ES-I3 (cell line): ENCODE data around the gene ATP5F1E.
A peak's percentile ranks its signal among the peaks of the same experiment; 100 is the strongest.
"Not testable (repeated sequence)": the region's sequence is repeated elsewhere in the genome, so short reads cannot be mapped to it uniquely, and the experiment has no call there.

Experiments used
- H3K36me3 ChIP-seq: 2 replicates; pipeline ENCODE4 v1.6.1; 2013; ENCODE audit warnings: mild to moderate bottlenecking, low read length, control low read depth, moderate library complexity; ENCODE audit not compliant: insufficient read depth
- H3K4me1 ChIP-seq: 2 replicates; pipeline ENCODE4 v1.6.1; 2013; ENCODE audit warnings: mild to moderate bottlenecking, control low read depth, low read length; ENCODE audit not compliant: insufficient read depth
- H3K9ac ChIP-seq: 2 replicates; pipeline ENCODE4 v1.6.1; 2013; ENCODE audit warnings: low read depth, mild to moderate bottlenecking, low read length, moderate library complexity
- H3K9me3 ChIP-seq: 2 replicates; pipeline ENCODE4 v1.6.1; 2013; ENCODE audit warnings: mild to moderate bottlenecking, low read length, moderate library complexity; ENCODE audit not compliant: control insufficient read depth, insufficient read depth

Gene ATP5F1E

DNA sequence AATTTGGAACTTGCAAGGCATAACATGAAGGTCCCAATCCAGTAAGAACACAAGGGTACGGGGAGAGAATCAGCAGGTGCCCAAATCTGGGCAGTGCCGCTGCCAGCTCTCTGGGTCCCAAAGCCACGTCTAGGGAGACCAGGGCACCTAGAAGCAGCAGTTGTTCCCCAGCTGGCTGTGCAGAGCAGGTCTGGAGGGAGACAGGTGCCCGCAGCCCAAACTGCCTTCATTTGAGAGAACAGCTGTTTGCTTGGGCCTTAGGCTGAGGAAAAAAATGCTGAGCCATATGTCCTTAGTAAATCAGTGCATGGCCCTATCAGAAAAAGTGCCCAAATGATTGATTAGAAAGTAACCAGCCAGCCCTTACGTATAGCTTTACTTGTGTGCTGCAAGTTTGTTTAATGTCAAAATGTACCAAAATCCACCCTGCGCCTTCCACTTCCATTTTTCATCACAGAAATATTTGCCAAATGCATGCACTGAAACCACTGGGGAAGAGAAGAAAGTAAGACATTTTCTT, 19.6 kb upstream of the ATP5F1E start:
- no peaks in the 10 kb centered on the region for H3K36me3 ChIP-seq
- H3K4me1 ChIP-seq, result no peaks in the 10 kb centered on the region
- H3K9me3 ChIP-seq, result no peaks in the 10 kb centered on the region
- no peak overlapping the region for H3K9ac ChIP-seq

DNA sequence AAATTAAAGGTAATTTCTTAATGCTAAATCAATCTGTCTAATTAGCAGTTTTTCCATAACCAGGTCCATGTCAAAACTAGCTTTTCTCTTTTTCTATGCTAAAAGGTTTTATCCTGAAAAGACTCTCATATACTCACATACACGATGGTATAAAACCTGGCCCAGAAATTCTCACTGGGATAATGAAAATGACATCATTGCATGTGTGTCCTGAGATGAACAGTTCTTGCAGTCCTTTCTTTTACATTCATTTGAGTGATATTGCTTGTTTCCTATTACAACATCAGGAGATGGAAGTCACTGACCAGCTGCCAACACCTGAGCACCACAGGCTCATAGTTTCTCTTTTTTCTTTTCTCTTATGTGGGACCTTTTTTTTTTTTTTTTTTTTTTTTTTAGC, 18.3 kb upstream of the ATP5F1E start:
- H3K36me3 ChIP-seq, result no peaks in the 10 kb centered on the region
- H3K4me1 ChIP-seq, result no peaks in the 10 kb centered on the region
- no peaks in the 10 kb centered on the region for H3K9me3 ChIP-seq
- H3K9ac ChIP-seq, result no peak overlapping the region

DNA sequence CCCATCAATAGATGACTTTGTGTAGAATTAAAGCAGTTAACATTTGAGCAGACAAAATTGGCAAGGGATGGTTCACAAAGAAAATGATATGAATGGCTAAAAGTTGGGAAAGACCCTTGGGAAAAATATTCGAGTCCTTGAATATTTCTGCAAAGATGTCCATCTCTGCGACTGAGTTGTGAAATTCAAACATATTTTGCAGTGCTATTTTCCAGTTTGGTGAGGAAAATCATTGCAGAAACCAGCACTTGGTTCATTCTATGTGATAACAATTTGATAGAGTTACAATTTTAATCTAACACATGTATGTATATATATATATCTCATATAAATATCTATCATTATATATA, 16.5 kb upstream of the ATP5F1E start:
- H3K36me3 ChIP-seq, result no peaks in the 10 kb centered on the region
- H3K9ac ChIP-seq, result no peak overlapping the region
- H3K9me3 ChIP-seq, result no peaks in the 10 kb centered on the region
- no peaks in the 10 kb centered on the region for H3K4me1 ChIP-seq

DNA sequence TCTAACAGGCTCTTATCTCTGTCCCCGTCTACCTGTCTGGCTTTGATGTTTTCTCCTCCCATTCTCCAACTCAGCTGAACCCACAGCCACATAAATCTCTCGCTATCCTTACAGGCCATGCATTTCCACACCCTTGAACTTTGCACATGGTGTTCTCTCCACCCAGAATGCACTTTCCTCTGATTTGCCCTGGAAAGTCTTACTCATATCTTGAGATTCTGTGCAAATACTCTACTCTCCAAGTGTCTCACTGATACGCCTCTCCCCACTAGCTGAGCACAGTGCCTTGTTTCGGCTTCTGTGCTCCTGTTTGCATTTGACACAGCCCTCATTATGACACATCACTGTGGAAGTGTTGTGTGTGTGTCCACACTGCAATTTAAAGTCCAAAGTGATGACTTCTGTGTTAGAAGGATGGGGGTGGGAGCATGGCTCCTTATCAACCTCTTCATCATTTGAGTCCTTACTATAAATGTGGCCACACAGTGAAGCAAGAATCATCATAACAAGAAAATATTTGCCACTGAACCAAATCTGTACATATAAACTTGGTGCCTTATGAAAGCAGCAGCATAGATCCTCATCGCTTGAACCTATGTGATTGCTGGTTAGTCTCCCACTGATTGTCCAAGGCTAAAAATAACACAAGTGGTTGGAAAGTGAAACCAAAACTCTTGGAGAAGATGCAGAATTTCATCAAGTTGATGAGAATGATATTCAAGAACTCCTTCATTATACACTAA, 16.0 kb upstream of the ATP5F1E start:
- H3K9me3 ChIP-seq, result no peaks in the 10 kb centered on the region
- no peaks in the 10 kb centered on the region for H3K36me3 ChIP-seq
- no peaks in the 10 kb centered on the region for H3K4me1 ChIP-seq
- no peak overlapping the region for H3K9ac ChIP-seq

DNA sequence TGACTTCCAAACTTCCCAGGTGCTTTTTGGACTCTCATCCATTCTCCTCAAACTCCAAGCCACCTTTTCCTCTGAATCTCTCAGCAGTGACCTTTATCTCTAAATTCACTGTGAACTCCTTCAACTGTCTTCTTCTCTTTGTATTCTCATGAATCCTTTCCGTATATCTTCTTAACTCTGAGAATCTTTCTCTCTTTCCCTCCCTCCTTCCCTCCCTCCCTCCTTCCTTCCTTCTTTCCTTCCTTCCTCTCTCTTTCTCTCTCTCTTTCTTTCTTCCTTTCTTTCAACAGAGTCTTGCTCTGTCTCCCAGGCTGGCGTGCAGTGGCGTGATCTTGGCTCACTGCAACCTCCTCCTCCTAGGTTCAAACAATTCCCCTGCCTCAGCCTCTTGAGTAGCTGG, 14.7 kb upstream of the ATP5F1E start:
- H3K4me1 ChIP-seq, result no peaks in the 10 kb centered on the region
- no peaks in the 10 kb centered on the region for H3K36me3 ChIP-seq
- no peak overlapping the region for H3K9ac ChIP-seq
- no peaks in the 10 kb centered on the region for H3K9me3 ChIP-seq

DNA sequence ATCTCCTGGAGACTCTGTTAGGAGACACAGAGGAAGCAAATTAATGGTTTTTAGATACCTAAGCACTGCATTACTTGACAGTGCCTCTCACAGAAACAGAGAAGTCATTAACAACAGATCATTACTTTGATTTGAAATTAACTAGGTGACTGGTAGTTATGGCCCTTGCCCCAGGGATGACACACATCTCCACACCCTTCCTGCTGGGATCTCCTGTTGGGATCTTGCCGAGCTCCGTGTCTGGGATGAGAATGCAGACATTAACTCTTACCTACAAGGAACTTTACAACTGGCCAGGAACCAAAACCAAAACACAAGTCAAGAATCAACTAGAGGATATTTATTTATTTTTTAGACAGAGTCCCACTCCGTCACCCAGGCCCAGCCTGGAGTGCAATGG, 12.7 kb upstream of the ATP5F1E start:
- Histone ChIP-seq H3K36me3 (no peaks in the 10 kb centered on the region), H3K4me1 (no peaks in the 10 kb centered on the region), H3K9me3 (no peaks in the 10 kb centered on the region), H3K9ac (no peak overlapping the region)

DNA sequence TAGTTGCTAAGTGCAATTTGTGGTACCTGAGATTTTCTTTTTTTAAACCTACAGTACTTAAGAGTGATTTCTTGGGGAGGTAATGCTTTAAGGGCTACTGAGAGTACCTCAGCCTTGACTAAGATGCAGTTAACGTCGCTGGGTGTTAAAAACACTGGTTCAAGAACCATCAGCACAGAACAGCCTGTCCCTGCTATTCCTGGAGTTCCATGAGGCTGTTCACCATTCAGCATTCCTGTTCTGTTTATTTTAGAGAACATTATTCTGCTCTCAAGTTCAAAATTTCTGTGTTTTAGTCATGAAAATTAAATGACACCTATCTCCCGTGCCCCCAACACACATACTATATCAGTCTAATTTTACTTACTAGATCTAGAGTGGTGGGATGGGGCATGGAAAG, 12.2 kb upstream of the ATP5F1E start:
- Histone ChIP-seq H3K36me3 (no peaks in the 10 kb centered on the region), H3K9me3 (no peaks in the 10 kb centered on the region), H3K4me1 (no peaks in the 10 kb centered on the region), H3K9ac (no peak overlapping the region)

DNA sequence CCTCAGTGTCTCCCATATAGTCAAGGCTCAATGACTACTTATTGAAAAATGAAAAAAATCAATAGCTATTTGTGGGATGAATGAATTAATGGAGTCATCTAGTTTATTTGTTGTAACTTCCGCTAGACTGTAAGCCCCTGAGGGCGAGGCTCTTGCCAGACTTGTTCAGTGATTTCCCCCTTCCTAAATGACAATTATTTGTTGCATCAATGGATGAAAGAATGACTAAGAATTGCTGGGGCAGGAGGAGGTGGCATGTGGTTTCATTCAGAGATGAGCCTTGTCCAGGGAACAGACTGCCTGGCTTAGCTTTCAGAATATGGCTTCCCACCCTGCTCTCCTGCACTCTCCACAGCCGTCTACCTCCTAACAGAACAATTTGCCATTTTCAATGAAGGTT, 11.6 kb upstream of the ATP5F1E start:
- no peaks in the 10 kb centered on the region for H3K36me3 ChIP-seq
- H3K9me3 ChIP-seq, result no peaks in the 10 kb centered on the region
- H3K9ac ChIP-seq, result no peak overlapping the region
- no peaks in the 10 kb centered on the region for H3K4me1 ChIP-seq

DNA sequence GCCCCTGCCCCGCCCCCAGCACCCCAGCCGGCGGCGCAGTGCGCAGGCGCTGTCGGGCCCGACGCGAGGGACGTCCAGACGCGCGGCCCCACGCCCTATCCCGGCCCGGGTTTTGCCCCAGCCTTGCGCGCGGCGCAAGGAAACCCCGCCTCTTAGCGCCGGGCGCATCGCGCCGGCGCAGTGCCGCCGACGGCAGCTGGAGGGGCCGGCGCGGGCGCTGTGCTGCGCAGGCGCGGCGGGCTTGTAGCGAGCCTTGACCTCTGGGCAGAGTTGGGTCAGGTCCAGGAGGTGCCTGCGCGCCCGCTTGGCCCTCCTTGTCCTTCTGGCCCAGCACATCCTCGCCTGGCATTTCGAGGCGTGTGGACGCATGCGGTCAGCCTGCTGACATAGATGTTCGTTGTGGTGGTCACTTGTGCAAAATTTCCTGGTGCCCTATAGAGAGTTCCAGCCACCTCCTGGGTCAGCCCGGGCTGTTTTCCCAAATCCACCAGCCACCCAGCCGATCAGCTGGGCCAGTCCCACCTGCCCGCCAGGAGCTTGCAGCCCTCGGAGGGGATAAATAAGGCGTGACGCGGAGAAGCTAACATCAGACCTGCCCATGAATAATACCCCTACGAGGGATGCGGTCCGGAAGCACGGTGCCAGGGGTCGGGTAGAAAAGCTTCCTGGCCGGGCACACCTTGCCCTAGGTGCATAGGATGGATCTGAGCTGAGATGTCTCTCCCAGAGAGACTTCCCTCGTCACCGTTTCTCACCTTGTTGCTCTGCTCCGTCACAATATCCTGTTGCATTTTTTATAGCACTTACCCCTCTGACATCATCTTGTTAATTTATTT, 10.9 kb upstream of the ATP5F1E start:
- H3K9ac ChIP-seq, result peak overlapping the region; percentile 57; the same call in 1 of the 2 replicates
- H3K4me1 ChIP-seq, result no peaks in the 10 kb centered on the region
- no peaks in the 10 kb centered on the region for H3K9me3 ChIP-seq
- H3K36me3 ChIP-seq, result no peaks in the 10 kb centered on the region; the same call in 1 of the 2 replicates

DNA sequence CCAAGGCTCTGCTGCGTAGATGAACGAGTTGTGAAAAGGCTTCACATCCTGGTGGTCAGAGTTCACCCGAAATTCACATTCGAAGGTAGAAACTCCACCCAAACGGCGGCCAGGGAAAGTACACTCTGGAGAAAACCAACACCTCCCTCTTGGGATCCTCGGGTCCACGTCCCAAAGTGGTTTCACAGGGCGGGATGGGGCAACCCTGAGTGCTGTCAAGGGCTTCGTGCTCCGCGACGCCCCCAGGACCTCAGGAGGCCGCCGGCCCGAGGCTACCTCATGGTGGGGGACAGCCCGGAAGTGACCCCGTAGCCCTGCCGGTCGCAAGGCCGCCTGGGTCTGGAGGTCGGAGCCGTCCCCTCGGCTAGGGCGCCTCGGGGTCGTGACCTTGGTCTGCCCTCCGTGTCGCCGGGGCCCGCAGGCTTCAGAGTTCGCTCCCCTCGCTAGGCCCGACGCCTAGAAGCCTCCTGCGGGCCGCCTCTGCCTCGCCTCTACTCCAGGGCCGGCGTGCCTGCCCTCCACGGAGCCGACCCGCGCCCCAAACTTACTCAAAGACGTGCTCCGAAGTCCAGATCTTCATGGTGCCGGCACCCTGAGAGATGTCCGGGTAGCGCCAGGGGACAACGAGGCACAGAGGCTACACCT, 10.1 kb upstream of the ATP5F1E start, which contains the start of gene PRELID3B:
Gene PRELID3B (minus strand): TSS at position 636 of the 645 bp plus-strand sequence. CDS start 56 bp downstream, at position 580.
- H3K36me3 ChIP-seq, result no peaks in the 10 kb centered on the region; the same call in 1 of the 2 replicates
- peak within 1 kb of the TSS; percentile 57 for H3K9ac ChIP-seq
- no peaks in the 10 kb centered on the region for H3K9me3 ChIP-seq
- no peaks in the 10 kb centered on the region for H3K4me1 ChIP-seq

DNA sequence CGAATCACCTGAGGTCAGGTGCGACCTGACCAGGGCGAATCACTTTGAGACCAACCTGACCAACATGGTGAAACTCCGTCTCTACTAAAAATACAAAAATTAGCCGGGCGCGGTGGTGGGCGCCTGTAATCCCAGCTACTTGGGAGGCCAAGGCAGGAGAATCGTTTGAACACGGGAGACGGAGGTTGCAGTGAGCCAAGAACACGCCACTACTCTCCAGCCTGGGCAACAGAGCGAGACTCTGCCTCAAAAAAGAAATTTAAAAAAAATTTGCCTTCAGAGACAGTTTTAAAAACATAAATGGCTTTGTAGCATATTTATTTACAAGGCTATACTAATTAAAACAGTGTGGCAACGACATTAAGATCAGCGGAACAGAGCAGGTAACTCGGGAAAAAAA, 9.4 kb upstream of the ATP5F1E start:
- H3K4me1 ChIP-seq, H3K36me3 ChIP-seq, H3K9me3 ChIP-seq: not testable (repeated sequence)
- H3K9ac ChIP-seq, result peak overlapping the region; percentile 57; the same call in 1 of the 2 replicates

DNA sequence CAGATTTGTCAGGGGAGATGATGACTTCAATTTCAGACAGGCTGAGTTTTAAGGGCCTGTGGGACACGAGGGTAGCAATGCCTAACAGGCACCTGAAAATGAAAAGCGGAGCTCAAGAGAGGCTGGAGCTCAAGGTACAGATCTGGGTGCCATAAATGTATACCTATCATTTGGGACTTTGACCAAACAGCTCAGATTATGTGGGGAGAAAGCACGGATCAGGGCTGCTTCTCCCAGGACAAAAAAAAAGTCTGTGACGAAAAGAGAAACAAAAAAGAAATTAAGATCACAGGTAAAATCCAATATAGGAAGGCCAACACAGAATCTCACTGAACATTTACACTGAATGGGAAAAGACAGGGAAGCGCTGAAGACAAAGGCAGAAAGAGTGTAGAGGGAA, 8.5 kb upstream of the ATP5F1E start:
- H3K4me1 ChIP-seq, result no peaks in the 10 kb centered on the region
- no peak overlapping the region for H3K9ac ChIP-seq
- no peaks in the 10 kb centered on the region; the same call in 1 of the 2 replicates for H3K36me3 ChIP-seq
- no peaks in the 10 kb centered on the region for H3K9me3 ChIP-seq

DNA sequence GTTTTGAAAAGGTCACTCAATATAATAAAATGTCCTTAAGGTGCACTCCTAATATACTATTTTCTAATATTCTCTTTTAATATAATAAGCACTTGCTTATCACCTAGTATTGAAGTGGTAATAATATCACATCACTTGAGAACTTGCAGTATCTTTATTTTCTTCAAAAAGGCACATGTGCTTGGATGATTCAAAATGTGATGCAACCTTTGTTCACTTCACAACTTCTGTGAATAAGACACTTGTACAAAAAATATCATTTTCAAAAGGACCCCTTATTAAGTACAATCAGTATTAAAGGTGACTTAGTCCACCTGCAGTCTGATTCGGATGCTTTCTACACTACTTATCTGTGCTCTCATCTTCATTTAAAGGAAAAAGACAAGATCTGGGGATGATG, 7.1 kb upstream of the ATP5F1E start:
- Histone ChIP-seq H3K36me3 (no peaks in the 10 kb centered on the region; the same call in 1 of the 2 replicates), H3K9me3 (no peaks in the 10 kb centered on the region), H3K4me1 (no peaks in the 10 kb centered on the region), H3K9ac (no peak overlapping the region)

DNA sequence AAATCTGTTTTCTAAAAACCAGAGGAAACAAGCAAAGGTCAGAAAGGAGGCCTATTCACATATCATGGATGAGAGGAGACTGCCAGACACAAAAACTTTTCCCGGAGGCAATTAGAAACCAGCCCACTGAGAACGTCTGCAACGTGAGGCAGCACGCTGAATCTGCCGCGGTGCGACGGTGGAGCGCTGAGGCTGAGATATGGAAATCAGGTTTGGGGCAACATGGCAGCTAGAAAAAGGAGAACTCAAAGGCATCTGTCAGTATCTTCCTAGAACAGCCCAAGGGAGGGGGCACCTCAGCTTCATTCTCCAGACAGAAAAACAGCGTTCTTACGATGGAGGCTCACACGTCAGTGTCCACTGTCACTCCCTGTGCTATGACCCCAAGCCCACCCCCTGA, 5.3 kb upstream of the ATP5F1E start:
- no peaks in the 10 kb centered on the region for H3K4me1 ChIP-seq
- H3K36me3 ChIP-seq, result no peaks in the 10 kb centered on the region; the same call in 1 of the 2 replicates
- H3K9ac ChIP-seq, result no peak overlapping the region
- H3K9me3 ChIP-seq, result no peaks in the 10 kb centered on the region
